Measurements from ENCODE around the gene HMBS. TPM values are rescaled to one million over a fixed set of nuclear protein-coding genes. Genes with fewer than 3 reads are reported as not detected.

Gene HMBS
- total RNA-seq, 4 donors from 2014 or later = 10.8 to 353 (median 21.3) TPM; not detected in 1

- in situ Hi-C loops (cut with MboI; ENCODE audit: low pct_ligation_motif_present in 1 of 4, low pct_unique_long_range_greater_than_20kb in 1 of 4, low sequenced_read_pairs in 3 of 4) (no loop called here), intact Hi-C loops (cut with DNase I; ENCODE audit: low total_unique reads) (no loop called here)
- WGBS, 2 donors (ENCODE audit: low coverage in 1 of 2) = 0% methylated on average over 5 of the region's 19 CpGs; no CpG with 5 or more reads in 1 of the 2 donors
- Histone ChIP-seq H3K9me3 (no peaks in the 10 kb centered on the region), H3K27ac (peak overlapping the region; percentile 94 to 97 (median 96)), H3K4me1 (peaks cover 18 to 27% (median 20%) of the 10 kb centered on the region in 4 donors), H3K4me3 (peak overlapping the region; percentile 69 to 92 (median 74)), H3K36me3 (peaks cover 0 to 9% (median 1%) of the 10 kb centered on the region in 4 donors), H3K27me3 (no peaks in the 10 kb centered on the region)
- DNase-seq = peak; percentile 88
- TF ChIP-seq POLR2A (IDR thresholded peaks at IDR 0.05) (no peak), POLR2AphosphoS5 (IDR thresholded peaks at IDR 0.05) (no peak), CTCF (IDR thresholded peaks at IDR 0.05) (peak in 4 of 5 experiments; percentile 71 to 78 (median 74)), EP300 (IDR thresholded peaks at IDR 0.05; ENCODE audit: low read depth) (no peak)
Observed at GRCh38 chr11:119094816-119095065, 10.1 kb downstream of the HMBS start.

- in situ Hi-C loops (cut with MboI; ENCODE audit: low pct_ligation_motif_present in 1 of 4, low pct_unique_long_range_greater_than_20kb in 1 of 4, low sequenced_read_pairs in 3 of 4) = no loop called here
- H3K27ac ChIP-seq = peak overlapping the region; percentile 94 to 97 (median 96)
- peak; percentile 99 for DNase-seq
- H3K4me1 ChIP-seq = peaks cover 18 to 33% (median 24%) of the 10 kb centered on the region in 4 donors
- peaks cover 0 to 9% (median 1%) of the 10 kb centered on the region in 4 donors for H3K36me3 ChIP-seq
- peak overlapping the region; percentile 69 to 92 (median 74) for H3K4me3 ChIP-seq
- 0% methylated on average over 1 to 41 of the region's 79 CpGs for WGBS, 2 donors (ENCODE audit: low coverage in 1 of 2)
- no peak for TF ChIP-seq EP300 (IDR thresholded peaks at IDR 0.05; ENCODE audit: low read depth)
- peak; percentile 99 for TF ChIP-seq POLR2A (IDR thresholded peaks at IDR 0.05)
- TF ChIP-seq CTCF (IDR thresholded peaks at IDR 0.05) = peak in 4 of 5 experiments; percentile 29 to 88 (median 42)
- TF ChIP-seq POLR2AphosphoS5 (IDR thresholded peaks at IDR 0.05) = peak; percentile 99 to 100 (median 100)
- H3K27me3 ChIP-seq = no peaks in the 10 kb centered on the region
- intact Hi-C loops (cut with DNase I; ENCODE audit: low total_unique reads) = no loop called here
- no peaks in the 10 kb centered on the region for H3K9me3 ChIP-seq
Observed at GRCh38 chr11:119095066-119095880, 10.6 kb downstream of the HMBS start.

GRCh38 chr11:119099711-119100110 is 15.0 kb downstream of the HMBS start:
- 72 to 75% methylated on average over 6 of the region's 6 CpGs for WGBS, 2 donors (ENCODE audit: low coverage in 1 of 2)
- peaks cover 0 to 9% (median 1%) of the 10 kb centered on the region in 4 donors for H3K36me3 ChIP-seq
- H3K27ac ChIP-seq = no peak overlapping the region
- in situ Hi-C loops (cut with MboI; ENCODE audit: low pct_ligation_motif_present in 1 of 4, low pct_unique_long_range_greater_than_20kb in 1 of 4, low sequenced_read_pairs in 3 of 4) = no loop called here
- no peak for TF ChIP-seq CTCF (IDR thresholded peaks at IDR 0.05)
- no peak for TF ChIP-seq POLR2AphosphoS5 (IDR thresholded peaks at IDR 0.05)
- no peak for TF ChIP-seq POLR2A (IDR thresholded peaks at IDR 0.05)
- TF ChIP-seq EP300 (IDR thresholded peaks at IDR 0.05; ENCODE audit: low read depth) = no peak
- DNase-seq = no peak
- peaks cover 15 to 37% (median 25%) of the 10 kb centered on the region in 4 donors for H3K4me1 ChIP-seq
- H3K9me3 ChIP-seq = no peaks in the 10 kb centered on the region
- H3K4me3 ChIP-seq = no peak overlapping the region
- no peaks in the 10 kb centered on the region for H3K27me3 ChIP-seq
- intact Hi-C loops (cut with DNase I; ENCODE audit: low total_unique reads) = no loop called here

- Histone ChIP-seq H3K9me3 (no peaks in the 10 kb centered on the region), H3K27me3 (no peaks in the 10 kb centered on the region), H3K4me3 (peak overlapping the region in 3 of 4 donors; percentile 61 to 84 (median 68)), H3K4me1 (peaks cover 15 to 37% (median 25%) of the 10 kb centered on the region in 4 donors), H3K36me3 (peaks cover 0 to 9% (median 1%) of the 10 kb centered on the region in 4 donors), H3K27ac (peak overlapping the region in 2 of 4 donors; percentile 93 to 97)
- in situ Hi-C loops (cut with MboI; ENCODE audit: low pct_ligation_motif_present in 1 of 4, low pct_unique_long_range_greater_than_20kb in 1 of 4, low sequenced_read_pairs in 3 of 4) (no loop called here), intact Hi-C loops (cut with DNase I; ENCODE audit: low total_unique reads) (no loop called here)
- no peak for DNase-seq
- TF ChIP-seq POLR2AphosphoS5 (IDR thresholded peaks at IDR 0.05) (no peak), CTCF (IDR thresholded peaks at IDR 0.05) (peak in 4 of 5 experiments; percentile 20 to 33 (median 26))
- 38 to 41% methylated on average over 9 to 11 of the region's 11 CpGs for WGBS, 2 donors (ENCODE audit: low coverage in 1 of 2)
Observed at GRCh38 chr11:119100246-119100970, 15.7 kb downstream of the HMBS start.

Measured in transverse colon (tissue), 4 donors.